Uterus (tissue), 4 donors: Measurements from ENCODE around the gene PFKFB2. TPM values are rescaled to one million over a fixed set of nuclear protein-coding genes. Genes with fewer than 3 reads are reported as not detected.

Experiments
- DNase-seq, 2 donors: peaks; one replicate each; pipeline ENCODE4 v3.0.0-alpha.2; 2019 to 2020
- H3K27ac ChIP-seq, 2 donors: fragments of 200-600 bp; sonication (generic); 1 replicate in 1 of 2; 2 replicates in 1 of 2; pipeline ENCODE4 v1.5.1; 2016 to 2018
- H3K27me3 ChIP-seq, 2 donors: fragments of 200-600 bp; sonication (generic); one replicate each; pipeline ENCODE4 v1.5.1; 2018 to 2019; ENCODE audit warnings: control low read depth in 1 of 2
- H3K36me3 ChIP-seq, 2 donors: fragments of 200-600 bp; sonication (generic); one replicate each; pipeline ENCODE4 v1.5.1; 2019; ENCODE audit warnings: control low read depth in 1 of 2
- H3K4me1 ChIP-seq, 2 donors: fragments of 200-600 bp; sonication (generic); one replicate each; pipeline ENCODE4 v1.5.1; 2018 to 2019; ENCODE audit warnings: control low read depth in 1 of 2
- H3K4me3 ChIP-seq, 2 donors: fragments of 200-600 bp; sonication (generic); 1 replicate in 1 of 2; 2 replicates in 1 of 2; pipeline ENCODE4 v1.5.1; 2018 to 2019; ENCODE audit warnings: mild to moderate bottlenecking in 1 of 2
- H3K9me3 ChIP-seq, 2 donors: fragments of 200-600 bp; sonication (generic); one replicate each; pipeline ENCODE4 v1.5.1; 2019; ENCODE audit warnings: control low read depth in 1 of 2
- POLR2A ChIP-seq, 2 donors: fragments of 450-650 bp; IDR thresholded peaks; one replicate each; pipeline ENCODE4 v1.6.1; 2016; ENCODE audit warnings: antibody characterized with exemption in 2 of 2, mild to moderate bottlenecking in 1 of 2, moderate library complexity in 1 of 2
- intact Hi-C: fragments of 100-400 bp; cut with DNase I; formaldehyde crosslinking; loops from one replicate; pipeline ENCODE4 v1.15.1; 2023; ENCODE audit warnings: low total_unique reads
- total RNA-seq, 4 donors: library from RNA; depleted of rRNA in 3 of 4; stranded (reverse); fragments of >200 nt in 3 of 4; gene quantifications; one replicate each; pipeline versions ENCODE4 v1.1.0 to v1.2.4, GENCODE V29; 2014 to 2023
- TF ChIP-seq, protein P1 (sequence below), 4 experiments: fragments of 200-600 bp in 2 of 4; fragments of 450-650 bp in 2 of 4; sonication (generic) in 2 of 4; IDR thresholded peaks; one replicate each; pipeline ENCODE4 v1.5.1; 2016 to 2019; ENCODE audit warnings: antibody characterized with exemption in 4 of 4, mild to moderate bottlenecking in 2 of 4, moderate library complexity in 1 of 4
- donor health status: DM: yes; HTN: yes; CAD: no.

Gene PFKFB2
- total RNA-seq, 4 donors from 2014 or later: 0.51 to 10.7 (median 2.9) TPM

GRCh38 chr1:207019661-207020060 lies 33.4 kb upstream of the PFKFB2 start:
- TF ChIP-seq, protein P1, sequence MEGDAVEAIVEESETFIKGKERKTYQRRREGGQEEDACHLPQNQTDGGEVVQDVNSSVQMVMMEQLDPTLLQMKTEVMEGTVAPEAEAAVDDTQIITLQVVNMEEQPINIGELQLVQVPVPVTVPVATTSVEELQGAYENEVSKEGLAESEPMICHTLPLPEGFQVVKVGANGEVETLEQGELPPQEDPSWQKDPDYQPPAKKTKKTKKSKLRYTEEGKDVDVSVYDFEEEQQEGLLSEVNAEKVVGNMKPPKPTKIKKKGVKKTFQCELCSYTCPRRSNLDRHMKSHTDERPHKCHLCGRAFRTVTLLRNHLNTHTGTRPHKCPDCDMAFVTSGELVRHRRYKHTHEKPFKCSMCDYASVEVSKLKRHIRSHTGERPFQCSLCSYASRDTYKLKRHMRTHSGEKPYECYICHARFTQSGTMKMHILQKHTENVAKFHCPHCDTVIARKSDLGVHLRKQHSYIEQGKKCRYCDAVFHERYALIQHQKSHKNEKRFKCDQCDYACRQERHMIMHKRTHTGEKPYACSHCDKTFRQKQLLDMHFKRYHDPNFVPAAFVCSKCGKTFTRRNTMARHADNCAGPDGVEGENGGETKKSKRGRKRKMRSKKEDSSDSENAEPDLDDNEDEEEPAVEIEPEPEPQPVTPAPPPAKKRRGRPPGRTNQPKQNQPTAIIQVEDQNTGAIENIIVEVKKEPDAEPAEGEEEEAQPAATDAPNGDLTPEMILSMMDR (IDR thresholded peaks at IDR 0.05): no peak
- no peak for TF ChIP-seq POLR2A (IDR thresholded peaks at IDR 0.05)
- H3K36me3 ChIP-seq: no peaks in the 10 kb centered on the region
- H3K27me3 ChIP-seq: no peaks in the 10 kb centered on the region
- intact Hi-C loops: no loop called here
- H3K27ac ChIP-seq: no peak overlapping the region
- H3K4me3 ChIP-seq: no peak overlapping the region
- no peak for DNase-seq
- H3K4me1 ChIP-seq: no peaks in the 10 kb centered on the region
- H3K9me3 ChIP-seq: no peaks in the 10 kb centered on the region

- Histone ChIP-seq H3K27ac (no peak overlapping the region), H3K9me3 (no peaks in the 10 kb centered on the region), H3K4me1 (no peaks in the 10 kb centered on the region), H3K27me3 (no peaks in the 10 kb centered on the region), H3K36me3 (no peaks in the 10 kb centered on the region), H3K4me3 (no peak overlapping the region)
- no peak for TF ChIP-seq POLR2A (IDR thresholded peaks at IDR 0.05)
- TF ChIP-seq, protein P1 (IDR thresholded peaks at IDR 0.05): no peak
- intact Hi-C loops: no loop called here
- DNase-seq: no peak
Observed at GRCh38 chr1:207020065-207020708, 32.9 kb upstream of the PFKFB2 start.

GRCh38 chr1:207020709-207021107 lies 32.4 kb upstream of the PFKFB2 start:
- Histone ChIP-seq H3K27me3 (no peaks in the 10 kb centered on the region), H3K9me3 (no peaks in the 10 kb centered on the region), H3K27ac (no peak overlapping the region), H3K4me1 (no peaks in the 10 kb centered on the region), H3K4me3 (no peak overlapping the region), H3K36me3 (no peaks in the 10 kb centered on the region)
- DNase-seq: no peak
- TF ChIP-seq, protein P1 (IDR thresholded peaks at IDR 0.05): no peak
- TF ChIP-seq POLR2A (IDR thresholded peaks at IDR 0.05): no peak
- intact Hi-C loops: no loop called here

- TF ChIP-seq POLR2A (IDR thresholded peaks at IDR 0.05): no peak
- TF ChIP-seq, protein P1 (IDR thresholded peaks at IDR 0.05): no peak
- H3K9me3 ChIP-seq: no peaks in the 10 kb centered on the region
- DNase-seq: no peak
- no peak overlapping the region for H3K4me3 ChIP-seq
- no peaks in the 10 kb centered on the region for H3K4me1 ChIP-seq
- H3K27ac ChIP-seq: no peak overlapping the region
- no peaks in the 10 kb centered on the region for H3K27me3 ChIP-seq
- intact Hi-C loops: no loop called here
- H3K36me3 ChIP-seq: no peaks in the 10 kb centered on the region
Observed at GRCh38 chr1:207021139-207021861, 31.8 kb upstream of the PFKFB2 start.

DNA sequence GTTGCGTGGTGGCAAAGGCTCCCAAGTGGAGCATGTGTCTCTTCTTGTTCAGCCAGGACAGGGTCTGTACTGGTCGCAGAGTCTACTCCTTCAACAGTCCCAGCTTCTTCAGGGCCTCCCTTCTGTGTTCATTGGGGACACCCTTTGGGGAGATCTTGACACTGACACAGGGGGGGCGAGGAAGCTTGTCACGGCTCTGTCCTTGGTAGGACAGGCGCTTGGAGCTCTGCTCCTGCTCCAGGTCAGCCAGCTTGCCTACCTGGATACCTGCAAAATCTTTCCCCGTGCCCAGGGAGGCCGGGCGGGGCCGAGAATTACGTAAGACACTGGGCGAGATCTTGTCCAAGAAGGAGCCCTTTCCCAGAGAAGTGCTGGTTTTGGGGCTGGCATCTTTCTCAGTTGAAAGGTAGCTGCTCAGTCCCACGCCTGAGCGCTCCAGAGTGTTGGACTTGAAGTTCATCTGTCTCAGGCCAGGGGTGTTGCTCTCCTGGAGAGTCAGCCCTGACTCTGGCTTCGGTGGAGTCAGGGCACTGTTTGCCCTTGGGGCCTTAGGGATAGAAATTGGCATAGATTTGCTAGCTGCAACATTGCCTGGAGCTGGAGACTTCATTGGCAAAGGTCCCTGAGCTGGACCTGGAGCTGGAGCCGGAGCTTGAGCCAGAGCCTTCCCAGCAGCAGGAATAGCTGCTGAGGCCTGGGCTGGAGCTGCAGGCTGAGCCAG lies 31.0 kb upstream of the PFKFB2 start:
- Histone ChIP-seq H3K4me3 (no peak overlapping the region), H3K9me3 (no peaks in the 10 kb centered on the region), H3K27me3 (no peaks in the 10 kb centered on the region), H3K27ac (no peak overlapping the region), H3K36me3 (no peaks in the 10 kb centered on the region), H3K4me1 (no peaks in the 10 kb centered on the region)
- no peak for DNase-seq
- intact Hi-C loops: no loop called here
- no peak for TF ChIP-seq POLR2A (IDR thresholded peaks at IDR 0.05)
- TF ChIP-seq, protein P1 (IDR thresholded peaks at IDR 0.05): no peak
